CD4-positive, alpha-beta T cell treated with Interleukin-12 subunit alpha and Interleukin-12 subunit beta, for 1 hour (primary cell): ENCODE data around the gene AGL.
"Not testable (repeated sequence)": the region's sequence is repeated elsewhere in the genome, so short reads cannot be mapped to it uniquely, and the experiment has no call there.

Source experiments
- DNase-seq: peaks from one replicate; pipeline ENCODE4 v3.0.0-alpha.2; 2020

The AGL gene

GRCh38 chr1:99849744-99850458 is at the start of gene AGL:
Gene AGL, plus strand, starts transcription at chr1:99850361. Its CDS starts 682 bp downstream, at chr1:99851043.
- DNase-seq, result peak; percentile 90

- DNase-seq, result no peak
These were observed 48.6 kb upstream of the AGL start for GRCh38 chr1:99801584-99801983.

DNA sequence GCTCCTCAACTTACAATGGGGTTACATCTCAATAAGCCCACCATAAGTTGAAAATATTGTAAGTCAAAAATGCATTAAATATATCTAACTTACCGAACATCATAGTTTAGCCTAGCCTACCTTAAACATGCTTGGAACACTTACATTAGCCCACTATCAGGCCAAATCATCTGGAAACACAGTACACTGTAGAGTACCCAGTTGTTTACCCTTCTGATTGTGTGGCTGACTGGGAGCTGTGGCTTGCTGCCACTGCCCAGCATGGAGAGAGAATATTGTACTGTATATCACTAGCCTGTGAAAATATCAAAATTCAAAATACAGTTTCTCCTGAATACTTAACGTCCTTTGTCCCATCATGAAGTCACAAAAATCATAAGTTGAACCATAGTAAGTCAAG is 43.3 kb upstream of the AGL start:
- DNase-seq, result no peak

DNA sequence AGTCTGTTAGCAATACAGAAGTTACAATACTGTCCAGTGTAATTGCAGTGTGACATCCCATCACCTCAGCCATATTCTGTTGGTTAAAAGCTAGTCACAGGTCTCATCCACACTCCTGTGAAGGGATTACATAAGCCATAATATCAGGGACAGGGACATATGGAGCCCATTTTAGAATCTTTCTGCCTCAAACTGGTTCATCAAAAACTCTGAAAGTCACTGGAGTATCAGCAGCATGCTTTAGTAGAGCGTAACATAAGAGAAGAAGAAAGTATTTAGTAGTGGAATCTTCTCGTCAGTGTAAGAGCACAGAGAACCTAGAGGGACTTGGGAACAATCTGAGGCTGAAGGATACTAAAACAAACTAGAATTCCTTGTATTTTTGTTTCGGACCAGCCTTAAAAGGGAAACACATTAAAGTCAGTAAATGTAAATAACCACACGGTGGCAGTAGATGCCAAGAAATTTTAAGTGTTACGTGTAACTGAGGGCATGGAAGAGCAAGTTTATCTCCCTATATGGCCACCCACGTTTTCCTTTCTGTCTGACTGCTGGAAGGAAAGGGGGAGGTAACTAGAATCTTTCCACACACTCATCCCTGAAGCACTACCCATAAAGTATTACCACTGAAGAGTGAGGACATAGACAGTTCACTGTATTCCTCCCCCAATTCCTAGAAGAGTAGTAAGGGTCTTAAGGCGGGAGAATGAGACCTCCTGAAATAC is 41.6 kb upstream of the AGL start:
- peak; percentile 73 for DNase-seq

GRCh38 chr1:99811075-99811474 is 39.1 kb upstream of the AGL start:
- DNase-seq, result no peak

DNA sequence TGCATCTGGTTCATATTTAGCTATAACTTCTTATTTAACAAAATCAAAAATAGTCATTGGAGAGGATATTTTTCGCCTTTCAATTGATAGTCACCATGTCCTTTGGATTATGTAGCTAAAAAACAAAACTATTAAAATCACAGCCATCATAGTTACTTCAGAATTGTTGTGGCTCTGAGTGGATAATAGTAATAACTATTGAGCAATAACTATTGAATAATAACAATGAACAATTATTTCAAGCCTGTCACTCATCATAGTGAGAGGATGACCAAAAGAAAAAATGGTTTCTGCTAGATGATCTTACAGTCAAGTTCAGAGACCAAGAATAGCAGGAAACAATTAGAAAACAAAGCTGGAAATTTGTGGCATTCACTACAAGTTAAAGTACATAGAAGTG is 38.4 kb upstream of the AGL start:
- no peak for DNase-seq

- DNase-seq, result no peak
These were observed 35.7 kb upstream of the AGL start for GRCh38 chr1:99814373-99814900.

GRCh38 chr1:99816656-99817055 is 33.5 kb upstream of the AGL start:
- DNase-seq, result no peak

- DNase-seq, result no peak
These were observed 32.0 kb upstream of the AGL start for GRCh38 chr1:99818063-99818699.

DNA sequence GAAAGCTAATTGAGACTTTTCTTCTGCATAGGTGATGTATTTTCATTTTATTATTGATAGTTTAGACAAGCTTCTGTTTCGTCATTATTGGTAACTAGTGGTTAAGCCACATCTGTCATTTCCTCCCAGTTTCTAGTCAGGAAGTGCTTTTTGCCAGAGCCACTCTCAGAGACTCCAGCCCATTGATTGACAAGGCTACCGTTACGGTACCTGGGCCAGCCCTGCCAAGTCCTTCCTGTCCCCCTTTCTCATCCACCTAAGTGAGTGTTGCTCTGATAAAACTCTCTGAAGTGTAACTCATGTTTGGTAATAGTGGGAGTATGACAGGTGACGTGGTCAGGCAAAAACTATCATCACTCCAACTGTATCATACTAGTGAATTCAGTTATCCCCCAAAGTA is 29.6 kb upstream of the AGL start:
- peak; percentile 34 for DNase-seq

GRCh38 chr1:99825098-99825497 is 25.1 kb upstream of the AGL start:
- DNase-seq, result no peak

DNA sequence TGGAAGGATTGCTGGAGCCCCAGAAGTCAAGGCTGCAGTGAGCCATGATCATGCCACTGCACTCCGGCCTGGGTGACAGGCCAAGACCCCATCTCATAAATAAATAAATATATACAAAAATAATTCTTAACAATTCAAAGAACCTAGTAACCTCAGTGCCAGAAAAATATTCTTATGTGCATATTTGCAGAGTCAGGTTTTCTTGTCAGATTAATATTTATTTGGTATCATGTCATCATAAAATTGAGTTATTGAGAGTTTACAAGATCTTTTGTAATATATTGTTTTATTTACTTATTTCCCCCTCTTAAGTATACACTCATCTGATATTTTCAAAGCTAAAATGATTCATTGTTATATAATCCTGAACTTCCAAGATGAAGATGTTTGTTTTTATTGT is 24.5 kb upstream of the AGL start:
- no peak for DNase-seq

GRCh38 chr1:99827970-99828369 is 22.2 kb upstream of the AGL start:
- no peak for DNase-seq

GRCh38 chr1:99829269-99829668 is 20.9 kb upstream of the AGL start:
- DNase-seq, result no peak

DNA sequence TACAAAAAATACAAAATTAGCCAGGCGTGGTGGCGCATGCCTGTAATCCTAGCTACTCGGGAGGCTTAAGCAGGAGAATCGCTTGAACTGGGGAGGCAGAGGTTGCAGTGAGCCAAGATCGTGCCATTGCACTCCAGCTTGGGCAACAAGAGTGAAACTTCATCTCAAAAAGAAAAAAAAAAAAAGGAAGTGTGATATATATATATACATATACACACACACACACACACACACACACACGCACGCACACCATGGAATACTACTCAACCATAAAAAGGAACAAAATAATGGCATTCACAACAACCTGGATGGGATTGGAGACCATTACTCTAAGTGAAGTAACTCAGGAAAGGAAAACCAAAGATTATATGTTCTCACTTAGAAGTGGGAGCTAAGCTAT is 16.2 kb upstream of the AGL start:
- DNase-seq, result not testable (repeated sequence)

DNA sequence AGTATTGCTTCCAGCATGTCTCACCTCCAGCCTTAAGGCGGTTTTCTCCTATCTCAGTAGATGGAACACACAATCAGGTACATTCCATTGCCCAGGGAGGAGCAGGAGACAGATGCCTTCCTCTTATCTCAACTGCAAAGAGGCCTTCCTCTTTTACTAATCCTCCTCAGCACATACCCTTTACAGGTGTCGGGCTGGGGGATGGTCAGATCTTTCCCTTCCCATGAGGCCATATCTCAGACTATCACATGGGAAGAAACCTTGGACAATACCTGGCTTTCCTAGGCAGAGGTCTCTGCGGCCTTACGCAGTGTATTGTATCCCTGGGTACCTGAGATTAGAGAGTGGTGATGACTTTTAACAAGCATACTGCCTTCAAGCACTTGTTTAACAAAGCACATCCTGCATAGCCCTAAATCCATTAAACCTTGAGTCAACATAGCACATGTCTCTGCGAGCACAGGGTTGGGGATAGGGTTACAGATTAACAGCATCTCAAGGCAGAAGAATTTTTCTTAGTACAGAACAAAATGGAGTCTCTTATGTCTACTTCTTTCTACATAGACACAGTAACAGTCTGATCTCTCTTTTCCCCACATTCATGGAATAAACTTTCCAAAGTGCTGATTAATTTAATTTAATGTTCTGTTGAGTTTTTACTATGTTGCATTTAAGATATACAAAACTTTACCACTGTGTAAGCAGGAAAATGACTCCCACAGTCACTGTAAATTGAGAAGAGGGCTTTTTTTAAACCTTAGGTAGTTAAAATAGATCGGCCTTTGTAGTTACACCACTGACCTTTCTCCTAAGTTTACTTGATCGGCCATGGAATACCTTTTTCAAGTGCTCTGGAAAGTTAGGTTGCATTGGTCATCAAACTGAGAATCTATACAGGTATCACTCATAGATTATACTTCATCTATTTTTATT is 13.7 kb upstream of the AGL start:
- DNase-seq, result not testable (repeated sequence)

DNA sequence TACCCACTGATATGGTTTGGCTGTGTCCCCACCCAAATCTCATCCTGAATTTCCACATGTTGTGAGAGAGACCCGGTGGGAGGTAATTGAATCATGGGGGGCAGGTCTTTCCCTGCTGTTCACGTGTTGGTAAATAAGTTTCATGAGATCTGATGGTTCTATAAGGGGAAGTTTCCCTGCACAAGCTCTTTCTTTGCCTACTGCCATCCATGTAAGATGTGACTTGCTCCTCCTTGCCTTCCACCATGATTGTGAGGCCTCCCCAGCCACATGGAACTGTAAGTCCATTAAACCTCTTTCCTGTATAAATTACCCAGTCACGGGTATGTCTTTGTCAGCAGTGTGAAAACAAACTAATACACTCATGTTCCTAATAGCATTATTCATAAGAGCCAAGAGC is 9.8 kb upstream of the AGL start:
- DNase-seq, result not testable (repeated sequence)

GRCh38 chr1:99843760-99844159 is 6.4 kb upstream of the AGL start:
- DNase-seq, result no peak

DNA sequence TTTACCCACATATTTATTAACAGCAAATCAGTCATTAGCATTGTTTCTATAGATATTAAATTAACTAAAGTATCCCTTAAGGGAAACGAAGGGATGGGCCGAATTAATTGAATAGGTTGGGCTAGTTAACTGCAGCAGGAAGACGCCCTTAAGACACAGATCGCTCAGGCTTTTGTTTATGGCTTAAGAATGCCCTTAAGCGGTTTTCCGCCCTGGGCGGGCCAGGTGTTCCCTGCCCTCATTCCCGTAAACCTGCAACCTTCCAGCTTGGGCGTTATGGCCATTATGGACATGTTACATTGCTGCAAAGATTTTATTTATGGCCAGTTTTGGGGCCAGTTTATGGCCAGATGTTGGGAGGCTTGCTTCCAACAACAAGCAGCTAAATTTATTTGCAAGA is 5.0 kb upstream of the AGL start:
- not testable (repeated sequence) for DNase-seq

DNA sequence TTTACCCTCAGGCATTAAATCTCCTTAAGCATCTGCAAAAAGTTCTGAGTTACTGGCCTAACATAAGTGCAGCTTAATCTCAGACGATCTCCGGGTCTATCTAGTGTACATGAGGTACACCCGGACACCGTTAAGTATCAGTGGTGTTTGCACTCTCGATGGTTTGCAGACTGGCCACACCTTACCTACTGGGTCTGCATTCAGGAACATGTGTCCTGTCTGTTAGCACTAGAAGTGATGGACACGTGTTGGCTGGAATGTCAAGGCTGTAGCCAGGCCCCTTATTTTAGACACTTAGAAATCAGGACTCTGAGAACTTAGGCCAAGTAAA is 783 bp upstream of the AGL start:
- peak; percentile 2 for DNase-seq

- no peak for DNase-seq
These were observed 514 bp downstream of the AGL start for GRCh38 chr1:99850459-99851291.
